Liver (tissue), 3 donors: ENCODE data around the gene LRRC26.
A peak's percentile ranks its signal among the peaks of the same experiment; 100 is the strongest.

ENCODE experiments used
- GABPA ChIP-seq, 2 donors: IDR thresholded peaks in 1 of 2; conservative IDR thresholded peaks in 1 of 2; 2 replicates each; pipeline ENCODE4 v1.6.1; 2016; ENCODE audit warnings: antibody characterized with exemption in 2 of 2, mild to moderate bottlenecking in 1 of 2, moderate library complexity in 1 of 2
- JUND ChIP-seq, 2 donors: IDR thresholded peaks; 2 replicates each; pipeline ENCODE4 v1.6.1; 2016; ENCODE audit warnings: antibody characterized with exemption in 2 of 2
- RAD21 ChIP-seq, 2 donors: IDR thresholded peaks; 2 replicates each; pipeline ENCODE4 v1.6.1; 2016; ENCODE audit warnings: antibody characterized with exemption in 2 of 2, mild to moderate bottlenecking in 2 of 2
- RXRA ChIP-seq, 2 donors: IDR thresholded peaks; 2 replicates each; pipeline ENCODE4 v1.6.1; 2017 to 2018; ENCODE audit warnings: antibody characterized with exemption in 2 of 2, mild to moderate bottlenecking in 1 of 2
- YY1 ChIP-seq: IDR thresholded peaks from 2 replicates; pipeline ENCODE4 v1.6.1; 2016; ENCODE audit warnings: antibody characterized with exemption, mild to moderate bottlenecking
- TF ChIP-seq, protein P1 (sequence below): fragments of 150-350 bp; IDR thresholded peaks from 2 replicates; pipeline ENCODE4 v1.5.1; 2017; ENCODE audit warnings: improper control_type of control experiment, low read depth, low read length; ENCODE audit not compliant: missing input control
- donor health status: healthy.
- donor health status: healthy.

GRCh38 chr9:137162505-137163364, 7.1 kb downstream of the LRRC26 start:
- TF ChIP-seq YY1 (no peak), RAD21 (IDR thresholded peaks at IDR 0.05) (no peak), GABPA (IDR thresholded peaks at IDR 0.05 in 1 of 2, conservative IDR thresholded peaks at IDR 0.05 in 1 of 2) (no peak), RXRA (IDR thresholded peaks at IDR 0.05) (no peak), JUND (IDR thresholded peaks at IDR 0.05) (no peak)
- TF ChIP-seq, protein P1, sequence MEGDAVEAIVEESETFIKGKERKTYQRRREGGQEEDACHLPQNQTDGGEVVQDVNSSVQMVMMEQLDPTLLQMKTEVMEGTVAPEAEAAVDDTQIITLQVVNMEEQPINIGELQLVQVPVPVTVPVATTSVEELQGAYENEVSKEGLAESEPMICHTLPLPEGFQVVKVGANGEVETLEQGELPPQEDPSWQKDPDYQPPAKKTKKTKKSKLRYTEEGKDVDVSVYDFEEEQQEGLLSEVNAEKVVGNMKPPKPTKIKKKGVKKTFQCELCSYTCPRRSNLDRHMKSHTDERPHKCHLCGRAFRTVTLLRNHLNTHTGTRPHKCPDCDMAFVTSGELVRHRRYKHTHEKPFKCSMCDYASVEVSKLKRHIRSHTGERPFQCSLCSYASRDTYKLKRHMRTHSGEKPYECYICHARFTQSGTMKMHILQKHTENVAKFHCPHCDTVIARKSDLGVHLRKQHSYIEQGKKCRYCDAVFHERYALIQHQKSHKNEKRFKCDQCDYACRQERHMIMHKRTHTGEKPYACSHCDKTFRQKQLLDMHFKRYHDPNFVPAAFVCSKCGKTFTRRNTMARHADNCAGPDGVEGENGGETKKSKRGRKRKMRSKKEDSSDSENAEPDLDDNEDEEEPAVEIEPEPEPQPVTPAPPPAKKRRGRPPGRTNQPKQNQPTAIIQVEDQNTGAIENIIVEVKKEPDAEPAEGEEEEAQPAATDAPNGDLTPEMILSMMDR: peak; percentile 23
